DND-41 (cell line): ENCODE measurements around the gene SPAG16.
A peak's percentile ranks its signal among the peaks of the same experiment; 100 is the strongest.

Source experiments
- ATAC-seq: fragments of 200-7000 bp; cut with Tn5 transposase; 3 replicates; pipeline ENCODE4 v1.9.1; 2021; ENCODE audit warnings: low read depth; ENCODE audit not compliant: insufficient read depth
- DNase-seq: peaks from one replicate; pipeline ENCODE4 v3.0.0-alpha.2; 2020
- H2AFZ ChIP-seq: 2 replicates; pipeline ENCODE4 v1.6.0; 2012; ENCODE audit warnings: low read depth, low read length
- H3K27ac ChIP-seq: 2 replicates; pipeline ENCODE4 v1.5.1; 2012; ENCODE audit warnings: low read length, inconsistent platforms
- H3K27me3 ChIP-seq: fragments of 200-600 bp; sonication (generic); 2 replicates; pipeline ENCODE4 v1.6.0; 2012; ENCODE audit warnings: low read length, mild to moderate bottlenecking, inconsistent platforms; ENCODE audit not compliant: insufficient read depth, poor library complexity
- H3K36me3 ChIP-seq: 2 replicates; pipeline ENCODE4 v1.5.1; 2012; ENCODE audit warnings: low read length, inconsistent platforms; ENCODE audit not compliant: insufficient read depth
- H3K4me1 ChIP-seq: 2 replicates; pipeline ENCODE4 v1.5.1; 2012; ENCODE audit warnings: mild to moderate bottlenecking, low read length; ENCODE audit not compliant: insufficient read depth
- H3K4me2 ChIP-seq: 2 replicates; pipeline ENCODE4 v1.6.0; 2012; ENCODE audit warnings: mild to moderate bottlenecking, moderate library complexity, low read length, inconsistent platforms; ENCODE audit not compliant: insufficient read depth
- H3K4me3 ChIP-seq, 2 experiments: fragments of 200-600 bp in 1 of 2; shearing (Covaris generic) in 1 of 2; 2 replicates each; pipeline ENCODE4 v1.5.1; 2012 to 2016; ENCODE audit warnings: inconsistent platforms in 2 of 2, low read length in 2 of 2, mild to moderate bottlenecking in 2 of 2, low read depth in 1 of 2, moderate library complexity in 1 of 2
- H3K79me2 ChIP-seq: 2 replicates; pipeline ENCODE4 v1.6.0; 2012; ENCODE audit warnings: low read length, inconsistent platforms; ENCODE audit not compliant: insufficient read depth
- H3K9ac ChIP-seq: 2 replicates; pipeline ENCODE4 v1.6.0; 2012; ENCODE audit warnings: low read depth, mild to moderate bottlenecking, inconsistent platforms, low read length, moderate library complexity
- H3K9me3 ChIP-seq: 2 replicates; pipeline ENCODE4 v1.5.1; 2012; ENCODE audit warnings: low read length, moderate library complexity, mild to moderate bottlenecking, inconsistent platforms; ENCODE audit not compliant: insufficient read depth, severe bottlenecking
- H4K20me1 ChIP-seq: 2 replicates; pipeline ENCODE4 v1.6.0; 2012; ENCODE audit warnings: low read length; ENCODE audit not compliant: insufficient read depth
- EZH2 ChIP-seq: IDR thresholded peaks from 3 replicates; pipeline ENCODE4 v1.6.1; 2012; ENCODE audit warnings: borderline replicate concordance, low read depth, mild to moderate bottlenecking, moderate library complexity, low read length, inconsistent platforms; ENCODE audit not compliant: severe bottlenecking
- TF ChIP-seq, protein P1 (sequence below): IDR thresholded peaks from 2 replicates; pipeline ENCODE4 v1.5.1; 2012; ENCODE audit warnings: borderline replicate concordance, low read length, moderate library complexity, mild to moderate bottlenecking; ENCODE audit not compliant: poor library complexity, severe bottlenecking; ENCODE audit errors: extremely low read depth

Gene SPAG16

GRCh38 chr2:213923543-213923942 is 639.3 kb downstream of the SPAG16 start:
- Histone ChIP-seq H3K79me2 (no peaks in the 10 kb centered on the region), H3K9ac (no peak overlapping the region)
- DNase-seq = no peak

DNA sequence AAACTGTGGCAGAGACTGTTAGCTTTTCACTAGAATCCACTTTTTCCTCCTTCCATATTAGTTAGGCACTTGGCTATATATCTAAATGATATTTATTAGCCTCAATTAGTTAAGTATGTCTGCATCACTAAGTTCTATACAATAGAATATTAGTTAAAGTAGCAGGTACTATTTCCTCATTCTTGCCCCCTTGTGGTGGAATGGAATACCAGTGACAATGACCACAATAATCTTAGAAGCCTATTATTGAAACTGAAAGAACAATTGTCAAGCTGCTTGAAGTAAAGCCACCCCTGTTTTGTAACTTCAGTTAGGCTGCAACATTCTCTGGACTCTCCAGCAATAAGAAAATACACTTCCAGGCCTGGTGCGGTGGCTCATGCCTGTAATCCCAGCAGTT is 650.3 kb downstream of the SPAG16 start:
- H3K27ac ChIP-seq = no peak overlapping the region
- no peak overlapping the region for H2AFZ ChIP-seq
- no peaks in the 10 kb centered on the region for H3K4me1 ChIP-seq
- no peak overlapping the region for H3K9ac ChIP-seq
- H4K20me1 ChIP-seq = no peaks in the 10 kb centered on the region
- H3K4me3 ChIP-seq = no peak overlapping the region
- DNase-seq = no peak
- ATAC-seq = peak; percentile 58; the same call in 2 of the 3 replicates
- no peaks in the 10 kb centered on the region for H3K79me2 ChIP-seq
- no peaks in the 10 kb centered on the region for H3K36me3 ChIP-seq
- no peak for TF ChIP-seq EZH2
- TF ChIP-seq, protein P1, sequence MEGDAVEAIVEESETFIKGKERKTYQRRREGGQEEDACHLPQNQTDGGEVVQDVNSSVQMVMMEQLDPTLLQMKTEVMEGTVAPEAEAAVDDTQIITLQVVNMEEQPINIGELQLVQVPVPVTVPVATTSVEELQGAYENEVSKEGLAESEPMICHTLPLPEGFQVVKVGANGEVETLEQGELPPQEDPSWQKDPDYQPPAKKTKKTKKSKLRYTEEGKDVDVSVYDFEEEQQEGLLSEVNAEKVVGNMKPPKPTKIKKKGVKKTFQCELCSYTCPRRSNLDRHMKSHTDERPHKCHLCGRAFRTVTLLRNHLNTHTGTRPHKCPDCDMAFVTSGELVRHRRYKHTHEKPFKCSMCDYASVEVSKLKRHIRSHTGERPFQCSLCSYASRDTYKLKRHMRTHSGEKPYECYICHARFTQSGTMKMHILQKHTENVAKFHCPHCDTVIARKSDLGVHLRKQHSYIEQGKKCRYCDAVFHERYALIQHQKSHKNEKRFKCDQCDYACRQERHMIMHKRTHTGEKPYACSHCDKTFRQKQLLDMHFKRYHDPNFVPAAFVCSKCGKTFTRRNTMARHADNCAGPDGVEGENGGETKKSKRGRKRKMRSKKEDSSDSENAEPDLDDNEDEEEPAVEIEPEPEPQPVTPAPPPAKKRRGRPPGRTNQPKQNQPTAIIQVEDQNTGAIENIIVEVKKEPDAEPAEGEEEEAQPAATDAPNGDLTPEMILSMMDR = peak; percentile 43
- H3K27me3 ChIP-seq = no peaks in the 10 kb centered on the region
- no peak overlapping the region for H3K4me2 ChIP-seq
- H3K9me3 ChIP-seq = no peaks in the 10 kb centered on the region

More at GRCh38 chr2:213923543-213923942, 639.3 kb downstream of the SPAG16 start:
- Histone ChIP-seq H3K36me3 (no peaks in the 10 kb centered on the region), H4K20me1 (no peaks in the 10 kb centered on the region), H3K27me3 (no peaks in the 10 kb centered on the region), H3K4me2 (no peak overlapping the region), H2AFZ (no peak overlapping the region), H3K9me3 (peaks cover 31% of the 10 kb centered on the region), H3K4me3 (no peak overlapping the region), H3K27ac (no peak overlapping the region), H3K4me1 (no peaks in the 10 kb centered on the region)
- TF ChIP-seq, protein P1 = no peak
- TF ChIP-seq EZH2 = no peak
- no peak for ATAC-seq

DNA sequence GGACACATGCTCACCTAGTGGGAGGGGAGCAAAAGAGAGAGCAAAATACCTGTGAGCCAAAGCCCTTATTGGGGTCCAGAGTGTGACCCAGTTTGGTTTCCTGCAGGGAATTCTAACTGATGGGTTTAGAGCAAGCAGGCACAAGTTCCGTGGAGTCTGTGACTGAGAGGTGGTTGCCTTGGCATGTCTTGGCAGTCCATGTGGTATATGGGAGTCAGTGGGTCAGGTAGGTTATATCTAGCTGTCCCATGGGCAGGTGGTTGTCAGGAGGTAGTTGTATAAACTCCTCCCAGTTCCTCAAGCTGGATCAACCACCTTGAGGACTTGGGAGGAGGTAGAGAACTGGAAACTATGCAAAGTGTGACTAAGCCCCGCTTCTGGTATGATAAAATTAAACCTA is 673.8 kb downstream of the SPAG16 start:
- Histone ChIP-seq H3K4me3 (no peak overlapping the region), H3K4me1 (no peaks in the 10 kb centered on the region), H3K27ac (no peak overlapping the region), H3K36me3 (no peaks in the 10 kb centered on the region), H3K79me2 (no peaks in the 10 kb centered on the region), H3K27me3 (no peaks in the 10 kb centered on the region), H4K20me1 (no peaks in the 10 kb centered on the region), H2AFZ (no peak overlapping the region), H3K9ac (no peak overlapping the region), H3K9me3 (no peaks in the 10 kb centered on the region), H3K4me2 (no peak overlapping the region)
- DNase-seq = no peak
- no peak for ATAC-seq
- TF ChIP-seq, protein P1 = no peak
- no peak for TF ChIP-seq EZH2

GRCh38 chr2:213959589-213959988 is 675.3 kb downstream of the SPAG16 start:
- ATAC-seq (no peak), DNase-seq (no peak)
- Histone ChIP-seq H4K20me1 (no peaks in the 10 kb centered on the region), H3K9me3 (no peaks in the 10 kb centered on the region), H3K27me3 (no peaks in the 10 kb centered on the region), H3K4me1 (no peaks in the 10 kb centered on the region), H3K79me2 (no peaks in the 10 kb centered on the region), H3K4me3 (no peak overlapping the region), H3K27ac (no peak overlapping the region), H2AFZ (0 out of 2 replicates have a peak overlapping the region, but pooled peaks have one; percentile 26), H3K4me2 (no peak overlapping the region), H3K36me3 (no peaks in the 10 kb centered on the region), H3K9ac (no peak overlapping the region)
- no peak for TF ChIP-seq EZH2
- TF ChIP-seq, protein P1 = no peak
